Right lobe of liver (tissue), 4 donors: ENCODE results near the gene APCS.

ENCODE experiments used
- POLR2A ChIP-seq: fragments of 450-650 bp; IDR thresholded peaks from one replicate; pipeline ENCODE4 v1.6.1; 2017; ENCODE audit warnings: antibody characterized with exemption, mild to moderate bottlenecking
- TF ChIP-seq, protein P1 (sequence below), 4 donors: fragments of 200-600 bp in 3 of 4; fragments of 450-650 bp in 1 of 4; IDR thresholded peaks; one replicate each; pipeline versions ENCODE4 v1.5.1 to v1.8.0; 2016 to 2022; ENCODE audit warnings: antibody characterized with exemption in 4 of 4, mild to moderate bottlenecking in 2 of 4
- donor health status: DM: no; HTN: no; CAD: no.
- donor health status: DM: no; HTN: no; CAD: no.
- donor health status: DM: no; HTN: yes; CAD: no.

GRCh38 chr1:159577446-159577845 lies 10.2 kb upstream of the APCS start:
- TF ChIP-seq, protein P1, sequence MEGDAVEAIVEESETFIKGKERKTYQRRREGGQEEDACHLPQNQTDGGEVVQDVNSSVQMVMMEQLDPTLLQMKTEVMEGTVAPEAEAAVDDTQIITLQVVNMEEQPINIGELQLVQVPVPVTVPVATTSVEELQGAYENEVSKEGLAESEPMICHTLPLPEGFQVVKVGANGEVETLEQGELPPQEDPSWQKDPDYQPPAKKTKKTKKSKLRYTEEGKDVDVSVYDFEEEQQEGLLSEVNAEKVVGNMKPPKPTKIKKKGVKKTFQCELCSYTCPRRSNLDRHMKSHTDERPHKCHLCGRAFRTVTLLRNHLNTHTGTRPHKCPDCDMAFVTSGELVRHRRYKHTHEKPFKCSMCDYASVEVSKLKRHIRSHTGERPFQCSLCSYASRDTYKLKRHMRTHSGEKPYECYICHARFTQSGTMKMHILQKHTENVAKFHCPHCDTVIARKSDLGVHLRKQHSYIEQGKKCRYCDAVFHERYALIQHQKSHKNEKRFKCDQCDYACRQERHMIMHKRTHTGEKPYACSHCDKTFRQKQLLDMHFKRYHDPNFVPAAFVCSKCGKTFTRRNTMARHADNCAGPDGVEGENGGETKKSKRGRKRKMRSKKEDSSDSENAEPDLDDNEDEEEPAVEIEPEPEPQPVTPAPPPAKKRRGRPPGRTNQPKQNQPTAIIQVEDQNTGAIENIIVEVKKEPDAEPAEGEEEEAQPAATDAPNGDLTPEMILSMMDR (IDR thresholded peaks at IDR 0.05) = no peak
- TF ChIP-seq POLR2A = no peak
